ENCODE results near the gene ZNF618.

DNA sequence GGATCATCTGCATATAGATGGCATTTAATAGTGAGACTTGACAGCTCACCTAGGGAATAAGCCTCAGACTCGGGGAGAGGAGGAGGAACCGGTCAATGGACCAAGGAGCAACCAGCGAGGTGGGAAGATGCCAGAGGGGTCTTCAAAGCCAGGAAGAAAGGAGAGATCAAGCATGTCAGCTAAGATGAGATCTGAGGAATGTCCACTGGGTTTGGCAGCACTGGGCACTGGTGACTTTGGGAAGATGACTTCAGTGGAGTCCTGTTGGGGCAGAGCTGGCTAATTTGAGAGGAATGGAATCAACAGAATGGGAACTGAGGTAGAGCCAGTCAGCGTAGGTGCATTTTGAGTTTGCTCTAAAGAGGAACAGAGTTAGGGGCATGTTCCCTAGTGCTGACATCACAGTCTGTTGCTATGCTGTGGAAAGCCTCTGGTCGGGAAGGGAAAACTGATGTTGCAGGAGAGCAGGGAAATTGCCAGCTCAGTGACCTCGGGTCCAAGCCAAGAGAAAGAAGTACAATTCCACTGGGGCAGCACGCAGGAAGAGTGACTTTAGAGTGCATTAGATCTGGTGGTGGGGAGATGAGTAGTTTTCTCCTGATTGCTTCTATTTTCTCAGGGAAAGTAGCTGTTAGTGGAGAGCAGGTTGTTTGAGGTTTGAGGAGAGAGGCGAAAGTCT, 56.9 kb downstream of the ZNF618 start:
- TF ChIP-seq EZH2 (IDR thresholded peaks at IDR 0.05; ENCODE audit: insufficient read depth, poor library complexity, severe bottlenecking) (no peak), EZH2phosphoT487 (IDR thresholded peaks at IDR 0.05; ENCODE audit: insufficient read depth, low read depth) (no peak)
